Peyer's patch (tissue), 4 donors: ENCODE data around the gene PALLD. TPM values are rescaled to one million over a fixed set of nuclear protein-coding genes. Genes with fewer than 3 reads are reported as not detected.

Experiments used
- DNase-seq, 3 donors: peaks; one replicate each; pipeline ENCODE4 v3.0.0-alpha.2; 2017 to 2019
- H3K27ac ChIP-seq, 4 donors: fragments of 200-600 bp; sonication (generic); one replicate each; pipeline ENCODE4 v1.5.1; 2016 to 2019
- H3K27me3 ChIP-seq, 2 donors: fragments of 200-600 bp; sonication (generic); one replicate each; pipeline ENCODE4 v1.5.1; 2019
- H3K36me3 ChIP-seq, 3 donors: fragments of 200-600 bp; sonication (generic); one replicate each; pipeline ENCODE4 v1.5.1; 2016 to 2019
- H3K4me1 ChIP-seq, 4 donors: fragments of 200-600 bp; sonication (generic); one replicate each; pipeline ENCODE4 v1.5.1; 2016 to 2019
- H3K4me3 ChIP-seq, 4 donors: fragments of 200-600 bp; sonication (generic); 1 replicate in 3 of 4; 2 replicates in 1 of 4; pipeline ENCODE4 v1.5.1; 2016 to 2019; ENCODE audit warnings: mild to moderate bottlenecking in 1 of 4
- H3K9me3 ChIP-seq, 4 donors: fragments of 200-600 bp; sonication (generic); one replicate each; pipeline ENCODE4 v1.5.1; 2016 to 2019; ENCODE audit warnings: mild to moderate bottlenecking in 1 of 4
- CTCF ChIP-seq, 6 experiments: fragments of 450-650 bp in 4 of 6; fragments of 200-600 bp in 2 of 6; sonication (generic) in 1 of 6; IDR thresholded peaks; one replicate each; pipeline ENCODE4 v1.5.1; 2017 to 2019; ENCODE audit warnings: antibody characterized with exemption in 6 of 6, mild to moderate bottlenecking in 3 of 6, moderate library complexity in 1 of 6
- POLR2A ChIP-seq, 2 donors: fragments of 450-650 bp; IDR thresholded peaks; one replicate each; pipeline ENCODE4 v1.5.1; 2017; ENCODE audit warnings: antibody characterized with exemption in 2 of 2, mild to moderate bottlenecking in 2 of 2, moderate library complexity in 2 of 2
- total RNA-seq, 4 donors: library from RNA; depleted of rRNA; stranded (reverse); fragments of >200 nt; gene quantifications; one replicate each; pipeline ENCODE4 v1.1.0, GENCODE V29; 2016

PALLD gene
- total RNA-seq, 4 donors from 2014 or later, result 68.0 to 175 (median 78.4) TPM

- DNase-seq, result no peak
- H3K27ac ChIP-seq, result peak overlapping the region in 1 of 4 donors; percentile 68
- TF ChIP-seq CTCF (IDR thresholded peaks at IDR 0.05) (no peak), POLR2A (IDR thresholded peaks at IDR 0.05) (no peak)
- H3K4me3 ChIP-seq, result no peak overlapping the region
- H3K4me1 ChIP-seq, result peaks cover 0 to 31% (median 2%) of the 10 kb centered on the region in 4 donors
- no peaks in the 10 kb centered on the region for H3K27me3 ChIP-seq
- no peaks in the 10 kb centered on the region for H3K9me3 ChIP-seq
- peaks cover 0 to 6% (median 0%) of the 10 kb centered on the region in 3 donors for H3K36me3 ChIP-seq
Measured at GRCh38 chr4:168879188-168879587, 382.3 kb downstream of the PALLD start.

- TF ChIP-seq CTCF (IDR thresholded peaks at IDR 0.05) (no peak), POLR2A (IDR thresholded peaks at IDR 0.05) (no peak)
- Histone ChIP-seq H3K27me3 (no peaks in the 10 kb centered on the region), H3K27ac (peak overlapping the region in 1 of 4 donors; percentile 68), H3K36me3 (peaks cover 0 to 6% (median 0%) of the 10 kb centered on the region in 3 donors), H3K4me1 (peaks cover 0 to 31% (median 2%) of the 10 kb centered on the region in 4 donors), H3K9me3 (no peaks in the 10 kb centered on the region), H3K4me3 (no peak overlapping the region)
- DNase-seq, result no peak
Measured at GRCh38 chr4:168880072-168880675, 383.3 kb downstream of the PALLD start.

GRCh38 chr4:168880811-168881595 is 384.2 kb downstream of the PALLD start:
- H3K9me3 ChIP-seq, result no peaks in the 10 kb centered on the region
- peaks cover 0 to 31% (median 2%) of the 10 kb centered on the region in 4 donors for H3K4me1 ChIP-seq
- TF ChIP-seq POLR2A (IDR thresholded peaks at IDR 0.05), result no peak
- no peak for TF ChIP-seq CTCF (IDR thresholded peaks at IDR 0.05)
- no peak for DNase-seq
- H3K4me3 ChIP-seq, result no peak overlapping the region
- H3K27me3 ChIP-seq, result no peaks in the 10 kb centered on the region
- peak overlapping the region in 1 of 4 donors; percentile 68 for H3K27ac ChIP-seq
- peaks cover 0 to 6% (median 0%) of the 10 kb centered on the region in 3 donors for H3K36me3 ChIP-seq

GRCh38 chr4:168881781-168882420 is 385.0 kb downstream of the PALLD start:
- H3K36me3 ChIP-seq, result peaks cover 0 to 6% (median 0%) of the 10 kb centered on the region in 3 donors
- peaks cover 0 to 31% (median 2%) of the 10 kb centered on the region in 4 donors for H3K4me1 ChIP-seq
- H3K27ac ChIP-seq, result peak overlapping the region in 1 of 4 donors; percentile 68

More at GRCh38 chr4:168881781-168882420, 385.0 kb downstream of the PALLD start:
- Histone ChIP-seq H3K4me3 (no peak overlapping the region), H3K27me3 (no peaks in the 10 kb centered on the region), H3K9me3 (no peaks in the 10 kb centered on the region)
- TF ChIP-seq CTCF (IDR thresholded peaks at IDR 0.05), result no peak
- TF ChIP-seq POLR2A (IDR thresholded peaks at IDR 0.05), result no peak
- no peak for DNase-seq
